HG02870 (cell line): ENCODE results near the gene FGF14.

Experiments
- ATAC-seq: cut with Tn5 transposase; IDR thresholded peaks from one replicate; pipeline ENCODE4 v1.9.1; 2021; ENCODE audit warnings: mild to moderate bottlenecking, moderate library complexity; ENCODE audit not compliant: unreplicated experiment

Gene FGF14

GRCh38 chr13:102198418-102199311 is 203.2 kb downstream of the FGF14 start:
- no peak for ATAC-seq

- no peak for ATAC-seq
Observed at GRCh38 chr13:102197193-102197592, 204.7 kb downstream of the FGF14 start.

DNA sequence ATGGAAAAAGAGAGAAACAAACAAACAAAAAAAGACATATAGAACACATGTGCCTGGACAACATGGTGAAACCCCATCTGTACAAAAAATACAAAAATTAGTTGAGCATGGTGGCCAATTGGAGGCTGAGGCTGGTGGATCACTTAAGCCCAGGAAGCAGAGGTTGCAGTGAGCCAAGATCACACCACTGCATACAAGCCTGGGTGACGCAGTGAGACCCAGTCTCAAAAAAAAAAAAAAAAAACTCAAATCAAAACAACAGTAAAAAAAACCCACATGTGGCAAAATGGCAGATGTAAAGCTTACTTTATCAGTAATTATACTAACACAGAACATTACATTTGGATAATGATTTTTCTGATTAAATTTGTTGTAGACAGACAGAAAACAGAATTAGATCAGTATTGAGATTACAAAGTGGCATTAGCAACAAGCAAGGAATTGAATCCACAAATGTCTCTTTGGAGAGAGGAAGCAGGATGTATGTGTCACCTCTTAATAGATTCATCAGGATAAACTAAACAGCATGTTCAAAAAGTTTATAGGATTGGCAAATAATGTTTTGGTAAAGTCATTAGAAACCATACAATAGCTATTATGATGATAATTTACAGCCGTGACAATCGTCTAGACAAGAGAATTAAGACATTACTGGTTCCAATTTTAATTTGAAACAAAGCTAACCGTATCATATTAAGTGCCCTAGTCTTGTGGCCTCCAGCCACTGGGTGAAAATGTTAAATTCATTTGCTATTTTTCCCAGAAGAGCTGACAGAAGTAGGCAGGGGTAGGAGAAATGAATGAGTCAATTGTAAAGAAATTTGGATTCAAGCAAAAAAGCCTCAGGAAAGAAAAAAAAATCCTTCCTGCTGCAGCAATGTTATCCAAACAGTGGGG is 206.0 kb downstream of the FGF14 start:
- no peak for ATAC-seq

DNA sequence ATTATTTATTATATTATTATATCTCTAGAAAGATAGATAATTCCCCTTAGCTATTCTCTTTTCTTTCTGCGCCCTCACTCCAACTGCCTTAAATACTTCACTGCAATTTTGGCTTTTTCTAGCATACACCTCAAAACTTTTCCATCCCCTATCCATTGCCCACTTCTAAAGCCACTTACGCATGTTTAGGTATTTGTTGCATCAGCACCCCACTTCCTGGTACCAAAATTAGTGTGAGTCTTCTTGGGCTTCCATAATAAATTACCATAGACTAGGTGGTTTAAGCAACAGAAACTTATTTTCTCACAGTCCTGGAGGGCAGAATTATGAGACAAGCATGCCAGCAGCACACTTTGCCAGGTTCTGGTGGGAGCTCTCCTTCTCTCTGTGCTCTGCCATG is 209.0 kb downstream of the FGF14 start:
- ATAC-seq: no peak

DNA sequence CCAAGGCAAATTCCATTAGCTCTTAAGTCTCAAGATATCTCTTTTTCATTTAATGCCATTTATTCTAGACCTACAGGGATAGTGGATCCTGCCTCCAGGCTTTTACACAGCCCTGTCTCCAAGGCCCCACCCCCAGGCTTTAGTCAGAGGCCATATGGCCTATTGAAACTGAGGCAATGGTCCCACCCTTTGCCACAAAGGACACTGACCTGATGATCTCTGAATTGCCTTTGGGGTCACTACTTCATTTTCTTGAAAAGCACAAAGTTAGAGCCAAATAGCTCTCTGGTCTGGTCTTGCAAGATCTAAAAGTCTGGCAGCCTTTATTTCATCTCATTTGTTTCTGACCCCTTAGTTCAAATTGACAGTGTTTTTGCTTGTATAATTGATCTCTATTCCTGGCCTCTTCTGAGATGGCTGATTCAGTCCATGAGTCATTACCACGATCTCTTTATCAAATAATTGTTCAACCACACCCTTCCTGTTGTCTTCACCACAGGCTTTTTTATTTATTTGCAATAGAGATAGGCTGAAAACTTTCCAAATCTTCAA is 209.8 kb downstream of the FGF14 start:
- no peak for ATAC-seq

- ATAC-seq: no peak
Observed at GRCh38 chr13:102190930-102191329, 210.9 kb downstream of the FGF14 start.

DNA sequence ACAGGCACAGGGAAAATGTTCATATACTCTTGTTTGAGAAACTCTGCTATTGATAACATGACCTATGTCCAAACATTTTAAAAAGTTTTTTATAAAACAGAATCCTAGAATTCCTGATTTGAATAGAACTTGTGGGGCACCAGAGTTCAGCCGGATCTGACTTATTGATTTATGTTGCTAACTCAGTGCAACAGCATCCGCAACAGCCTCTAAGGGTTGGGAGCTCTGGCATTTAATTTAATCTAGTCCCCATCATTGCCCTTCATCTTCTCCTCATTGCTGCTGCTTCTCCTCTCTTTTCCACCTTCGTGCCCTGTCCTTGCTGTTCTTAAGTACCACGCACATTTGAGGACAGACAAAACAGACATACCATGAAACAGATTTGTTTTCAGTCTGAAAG is 214.5 kb downstream of the FGF14 start:
- ATAC-seq: no peak

DNA sequence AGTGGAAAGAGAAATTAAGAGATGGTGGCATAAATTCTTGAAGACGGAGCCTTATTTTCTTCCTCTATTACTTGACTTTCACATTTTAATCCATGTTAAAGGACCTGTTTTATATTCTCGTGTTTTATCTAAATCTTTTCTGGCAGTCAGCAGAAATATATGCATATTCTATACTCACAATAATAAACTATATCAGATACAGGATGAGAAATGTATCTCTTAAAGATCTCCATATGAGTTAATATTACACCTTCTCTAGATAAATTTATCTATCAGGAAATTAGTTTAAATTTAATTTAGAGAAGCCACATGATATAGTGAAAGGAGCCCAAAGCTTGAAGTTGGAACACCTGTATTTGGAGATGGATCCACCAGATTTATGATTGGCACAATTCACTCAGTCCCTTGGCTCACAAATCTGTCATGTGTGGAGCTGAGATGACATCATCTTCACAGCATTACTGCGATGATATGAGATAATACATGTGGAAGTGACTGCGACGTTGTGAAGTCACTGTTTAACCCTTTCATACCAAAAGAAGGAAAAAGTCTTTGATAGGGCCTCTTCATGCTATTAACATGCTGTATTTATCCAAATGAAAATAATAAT is 216.4 kb downstream of the FGF14 start:
- no peak for ATAC-seq

DNA sequence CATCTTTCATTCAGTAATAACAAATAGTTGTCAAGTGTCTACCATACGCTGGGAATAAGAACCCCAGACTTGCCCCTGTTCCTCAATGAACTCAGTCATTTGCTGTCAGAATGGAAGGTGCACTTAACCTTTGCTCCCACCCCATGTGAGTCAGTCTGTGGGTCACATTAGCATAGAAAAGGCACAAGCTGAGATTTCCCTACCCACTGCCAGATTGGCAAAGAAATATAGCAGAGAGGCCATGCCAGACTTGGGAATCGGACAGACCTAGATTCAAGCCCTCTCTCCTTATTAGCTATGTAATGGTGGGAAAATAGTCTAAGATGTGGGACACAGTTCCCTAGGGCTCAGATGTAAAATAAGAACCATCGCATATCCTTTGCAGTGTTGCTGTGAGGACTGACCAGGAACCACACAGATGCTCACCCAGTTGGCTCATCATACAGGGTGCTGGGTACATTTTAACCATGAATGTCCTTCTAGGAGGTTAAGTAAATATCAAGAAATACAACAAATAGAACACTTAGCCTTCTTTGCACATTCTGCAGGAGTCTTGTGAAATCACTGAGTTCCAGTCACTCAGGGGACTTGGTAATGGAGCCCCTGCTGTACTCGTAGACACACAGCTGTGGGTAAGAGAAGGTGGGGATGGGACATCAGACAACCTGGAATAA is 218.2 kb downstream of the FGF14 start:
- ATAC-seq: no peak

DNA sequence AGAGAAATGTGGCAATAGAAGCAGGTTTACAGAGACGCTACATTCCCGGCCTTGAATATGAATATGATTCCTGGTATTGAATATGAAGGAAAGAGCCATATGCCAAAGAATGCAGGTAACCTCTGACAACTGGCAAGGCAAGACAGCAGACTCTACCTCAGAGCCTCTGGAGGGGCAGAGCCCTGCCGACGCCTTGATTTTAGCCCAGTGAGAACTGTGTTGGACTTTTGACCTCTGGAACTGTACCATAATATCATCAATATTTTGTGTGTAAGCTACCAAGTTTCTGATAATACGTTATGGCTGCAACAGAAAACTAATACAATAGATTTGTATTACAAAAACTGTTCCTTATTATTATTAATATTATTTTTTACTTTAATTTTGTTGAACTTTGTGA is 219.7 kb downstream of the FGF14 start:
- no peak for ATAC-seq

- ATAC-seq: no peak
Observed at GRCh38 chr13:102177431-102177830, 224.4 kb downstream of the FGF14 start.

DNA sequence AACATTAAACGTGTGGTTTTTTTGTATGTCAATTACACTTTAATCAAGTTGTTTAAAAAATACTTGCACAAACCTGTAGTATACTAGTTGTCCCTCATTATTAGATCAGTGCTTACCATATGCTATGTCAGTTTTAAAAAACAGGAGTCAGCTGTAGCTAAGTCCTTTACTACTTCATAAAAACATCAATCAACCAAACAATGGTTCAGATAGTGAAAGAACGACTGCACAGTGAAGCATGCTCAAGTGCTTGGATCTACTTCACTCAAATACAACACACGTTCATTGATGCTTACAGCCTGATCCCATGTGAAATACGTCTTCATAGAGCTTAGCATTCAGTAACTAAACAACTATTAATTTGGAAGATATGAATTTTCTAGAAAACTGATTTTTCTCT is 225.0 kb downstream of the FGF14 start:
- ATAC-seq: no peak

DNA sequence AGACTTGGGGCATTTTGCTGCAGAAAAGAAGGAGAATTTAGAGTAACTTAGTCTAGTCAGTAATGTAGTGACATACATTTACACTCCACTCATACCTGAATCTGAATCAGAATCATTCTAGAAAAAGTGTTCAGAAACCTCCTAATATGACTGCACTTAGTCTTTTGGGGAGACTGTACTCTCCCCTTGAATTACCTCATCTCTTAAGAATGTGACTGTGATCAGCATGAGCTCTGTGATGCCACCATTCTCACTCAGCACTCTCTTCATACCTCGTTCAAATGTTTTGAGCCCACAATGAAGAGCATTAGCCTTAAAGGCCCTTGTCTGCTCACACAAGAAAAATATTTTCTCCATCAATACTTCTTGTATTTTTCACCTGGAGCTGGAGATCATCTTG is 229.4 kb downstream of the FGF14 start:
- ATAC-seq: no peak

DNA sequence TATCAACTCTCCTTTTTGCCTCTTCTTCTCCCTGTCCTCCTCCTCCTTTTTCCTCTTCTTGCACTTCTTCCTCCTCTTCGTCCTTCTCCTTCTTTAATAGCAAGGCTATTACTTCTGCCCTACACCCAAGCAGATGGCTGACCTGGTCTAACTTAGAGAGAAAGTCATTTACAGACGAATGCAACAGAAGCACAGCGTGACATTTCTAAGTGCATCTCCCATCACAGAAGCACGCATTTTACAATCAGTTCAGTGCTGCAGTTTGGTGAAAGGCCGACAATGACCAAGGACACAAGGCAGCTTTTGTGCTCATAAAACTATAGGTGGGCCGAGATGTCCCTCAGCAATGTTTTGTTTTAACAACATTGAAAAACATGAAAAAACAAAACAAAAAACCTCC is 231.5 kb downstream of the FGF14 start:
- no peak for ATAC-seq

GRCh38 chr13:102169471-102170015 is 232.3 kb downstream of the FGF14 start:
- no peak for ATAC-seq

GRCh38 chr13:102152790-102153189 is 249.1 kb downstream of the FGF14 start:
- no peak for ATAC-seq

DNA sequence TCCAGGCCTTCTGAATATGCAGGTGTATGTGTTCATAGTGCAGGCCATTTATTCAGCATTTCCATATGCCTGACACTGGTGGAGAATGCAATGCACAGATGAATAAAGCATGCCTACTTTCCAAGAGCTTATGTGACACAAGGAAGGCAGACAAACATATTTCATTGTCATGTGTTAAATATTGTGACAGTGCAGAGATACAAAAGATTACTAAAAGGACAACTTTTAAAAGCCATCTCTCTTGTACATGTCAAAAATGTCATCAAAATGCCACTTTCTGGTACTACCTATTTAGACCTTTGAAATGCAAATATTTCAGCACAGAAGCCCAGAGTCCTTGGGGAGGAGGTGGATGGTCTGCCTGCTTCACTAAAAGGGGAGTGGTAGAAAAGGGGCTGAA is 254.5 kb downstream of the FGF14 start:
- ATAC-seq: no peak

GRCh38 chr13:102145750-102146149 is 256.1 kb downstream of the FGF14 start:
- no peak for ATAC-seq

DNA sequence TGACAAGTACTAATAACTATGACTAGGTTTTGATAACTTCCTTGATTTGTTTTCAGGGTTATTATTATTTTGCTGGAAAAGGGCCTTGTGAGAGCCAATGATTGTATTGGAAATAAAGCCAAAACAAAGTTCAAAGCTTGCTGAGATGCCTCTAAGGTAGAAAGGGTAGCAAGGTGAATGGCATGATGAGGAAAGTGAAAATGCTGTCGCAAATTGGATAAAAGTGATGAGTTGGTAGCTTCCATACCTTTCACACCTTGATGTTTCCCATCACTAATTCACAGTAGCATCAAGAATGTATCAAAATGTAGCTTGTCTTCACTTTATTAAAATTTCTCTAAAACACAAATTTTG is 259.4 kb downstream of the FGF14 start:
- no peak for ATAC-seq
